Effector memory CD8-positive, alpha-beta T cell (primary cell): ENCODE results near the gene MRPL33.

ENCODE experiments used
- ATAC-seq: fragments of 150-1000 bp; cut with Tn5 transposase; replicated peaks from 2 replicates; pipeline ENCODE4 v1.10.0; 2021; ENCODE audit warnings: mild to moderate bottlenecking, moderate library complexity
- DNase-seq, 3 experiments: peaks; one replicate each; pipeline ENCODE4 v3.0.0; 2021
- H3K27ac Mint-ChIP-seq, 2 donors: one replicate each; pipeline ENCODE4 v1.8.0; 2022; ENCODE audit warnings: mild to moderate bottlenecking in 2 of 2, mixed read lengths in 2 of 2, moderate library complexity in 2 of 2
- H3K27me3 Mint-ChIP-seq, 2 donors: one replicate each; pipeline ENCODE4 v1.8.0; 2022; ENCODE audit warnings: mixed read lengths in 2 of 2
- H3K36me3 Mint-ChIP-seq: one replicate; pipeline ENCODE4 v1.8.0; 2022; ENCODE audit warnings: mild to moderate bottlenecking, moderate library complexity, mixed read lengths; ENCODE audit not compliant: insufficient read depth
- H3K4me1 Mint-ChIP-seq, 2 donors: one replicate each; pipeline ENCODE4 v1.8.0; 2022; ENCODE audit warnings: low read depth in 2 of 2, mixed read lengths in 2 of 2
- H3K4me3 Mint-ChIP-seq, 2 donors: one replicate each; pipeline ENCODE4 v1.8.0; 2022; ENCODE audit warnings: mild to moderate bottlenecking in 2 of 2, mixed read lengths in 2 of 2, moderate library complexity in 2 of 2
- H3K9me3 Mint-ChIP-seq, 2 donors: one replicate each; pipeline ENCODE4 v1.8.0; 2022; ENCODE audit warnings: mixed read lengths in 2 of 2

Gene MRPL33

GRCh38 chr2:27772804-27773203 is 1.3 kb downstream of the MRPL33 start:
- H3K4me1 Mint-ChIP-seq: peaks cover 27 to 48% of the 10 kb centered on the region in 2 donors
- H3K27ac Mint-ChIP-seq: peak overlapping the region; percentile 99 to 100
- ATAC-seq (no peak), DNase-seq (no peak)
- H3K4me3 Mint-ChIP-seq: peak overlapping the region; percentile 51 to 99
- no peaks in the 10 kb centered on the region for H3K9me3 Mint-ChIP-seq
- H3K36me3 Mint-ChIP-seq: peaks cover 28% of the 10 kb centered on the region
- H3K27me3 Mint-ChIP-seq: no peaks in the 10 kb centered on the region

- peak overlapping the region in 1 of 2 donors; percentile 2 for H3K27ac Mint-ChIP-seq
- H3K4me3 Mint-ChIP-seq: peak overlapping the region in 1 of 2 donors; percentile 13
- H3K9me3 Mint-ChIP-seq: no peaks in the 10 kb centered on the region
- H3K4me1 Mint-ChIP-seq: peaks cover 33 to 56% of the 10 kb centered on the region in 2 donors
- no peak for DNase-seq
- no peaks in the 10 kb centered on the region for H3K27me3 Mint-ChIP-seq
- peaks cover 28% of the 10 kb centered on the region for H3K36me3 Mint-ChIP-seq
- ATAC-seq: no peak
Observed at GRCh38 chr2:27773959-27774358, 2.4 kb downstream of the MRPL33 start.

DNA sequence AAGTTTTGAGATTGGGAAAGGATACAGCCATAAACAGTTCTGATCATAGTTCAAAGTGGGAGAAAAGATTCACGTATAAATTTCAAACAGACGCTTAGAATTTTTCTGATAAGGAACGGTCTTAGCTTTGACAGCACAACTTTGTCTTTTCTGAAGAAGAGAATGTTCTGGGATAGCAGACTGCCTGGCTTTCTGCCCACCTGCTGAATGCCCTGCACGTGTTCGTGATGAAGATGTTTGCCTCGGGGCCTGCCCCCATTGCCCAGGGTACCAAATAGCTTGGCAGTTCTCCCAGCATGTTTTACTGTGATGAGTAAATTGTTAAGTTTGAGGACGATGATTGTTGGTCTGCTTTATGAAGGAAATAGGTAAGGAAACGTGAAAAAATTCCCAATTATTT is 4.6 kb downstream of the MRPL33 start:
- ATAC-seq (no peak), DNase-seq (no peak)
- no peaks in the 10 kb centered on the region for H3K9me3 Mint-ChIP-seq
- H3K4me1 Mint-ChIP-seq: peaks cover 33 to 54% of the 10 kb centered on the region in 2 donors
- peaks cover 41% of the 10 kb centered on the region for H3K36me3 Mint-ChIP-seq
- H3K27ac Mint-ChIP-seq: no peak overlapping the region
- H3K27me3 Mint-ChIP-seq: no peaks in the 10 kb centered on the region
- H3K4me3 Mint-ChIP-seq: no peak overlapping the region

DNA sequence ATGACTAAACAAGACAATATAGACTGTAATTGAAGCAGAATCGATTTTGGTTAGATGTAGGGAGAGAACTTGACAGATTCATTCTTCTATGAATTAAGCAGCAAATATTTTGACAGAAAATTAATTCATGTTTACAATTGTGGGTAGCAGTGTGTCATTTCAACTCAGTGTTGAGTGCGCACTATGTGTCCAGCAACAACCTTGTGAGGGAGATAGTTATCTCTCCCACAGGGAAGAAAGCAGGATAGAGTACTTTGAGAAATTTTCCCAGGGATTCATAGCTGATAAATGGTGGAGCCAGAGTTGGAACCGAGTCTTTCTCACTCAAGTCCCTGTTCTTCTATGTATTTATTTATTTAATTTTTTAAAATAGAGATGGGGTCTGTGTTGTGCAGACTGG is 5.2 kb downstream of the MRPL33 start:
- no peak for ATAC-seq
- Mint-ChIP-seq H3K9me3 (no peaks in the 10 kb centered on the region), H3K4me1 (peaks cover 31 to 55% of the 10 kb centered on the region in 2 donors), H3K27me3 (no peaks in the 10 kb centered on the region), H3K36me3 (peaks cover 35% of the 10 kb centered on the region), H3K27ac (no peak overlapping the region), H3K4me3 (no peak overlapping the region)
- no peak for DNase-seq

DNA sequence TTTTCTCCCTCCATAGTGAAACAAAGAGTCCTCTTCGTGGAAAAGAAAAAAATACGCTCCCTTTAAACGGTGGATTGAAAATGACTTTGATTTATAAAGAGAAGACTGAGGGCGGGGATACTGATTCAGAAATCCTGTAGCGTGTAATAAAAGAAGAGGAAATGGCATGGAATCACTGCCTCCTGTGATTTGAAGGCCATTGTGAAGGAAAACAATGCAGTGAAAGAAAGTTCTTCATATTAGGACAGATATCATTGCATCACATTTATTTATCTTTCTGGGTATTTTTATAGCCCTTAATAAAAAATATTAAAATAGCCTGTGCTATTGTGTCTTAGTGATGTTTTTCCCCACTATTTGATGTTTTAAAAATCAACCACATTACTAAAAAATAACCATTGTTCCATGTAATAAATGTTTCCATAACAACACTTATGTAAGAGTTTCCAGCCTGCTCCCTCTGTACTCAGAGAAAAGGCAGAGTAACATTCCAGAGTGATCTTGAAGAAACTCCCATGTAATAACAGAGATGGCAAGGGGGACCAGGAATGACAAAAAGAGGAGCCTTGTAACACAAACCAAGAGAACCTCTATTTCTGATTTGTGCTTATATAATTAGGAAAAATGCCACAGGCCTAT is 8.0 kb downstream of the MRPL33 start:
- DNase-seq (no peak), ATAC-seq (no peak)
- no peaks in the 10 kb centered on the region for H3K27me3 Mint-ChIP-seq
- H3K9me3 Mint-ChIP-seq: no peaks in the 10 kb centered on the region
- peak overlapping the region; percentile 46 to 85 for H3K27ac Mint-ChIP-seq
- H3K4me1 Mint-ChIP-seq: peaks cover 12 to 32% of the 10 kb centered on the region in 2 donors
- no peak overlapping the region for H3K4me3 Mint-ChIP-seq
- H3K36me3 Mint-ChIP-seq: peaks cover 29% of the 10 kb centered on the region

- ATAC-seq (no peak), DNase-seq (no peak)
- Mint-ChIP-seq H3K4me1 (peaks cover 7 to 18% of the 10 kb centered on the region in 2 donors), H3K27me3 (no peaks in the 10 kb centered on the region), H3K9me3 (no peaks in the 10 kb centered on the region), H3K27ac (no peak overlapping the region), H3K4me3 (no peak overlapping the region), H3K36me3 (peaks cover 20% of the 10 kb centered on the region)
Observed at GRCh38 chr2:27781496-27781895, 10.0 kb downstream of the MRPL33 start.

GRCh38 chr2:27782701-27783100 is 11.2 kb downstream of the MRPL33 start:
- Mint-ChIP-seq H3K27me3 (no peaks in the 10 kb centered on the region), H3K36me3 (peaks cover 13% of the 10 kb centered on the region), H3K9me3 (no peaks in the 10 kb centered on the region), H3K27ac (no peak overlapping the region), H3K4me1 (peaks cover 7 to 13% of the 10 kb centered on the region in 2 donors), H3K4me3 (no peak overlapping the region)
- DNase-seq (no peak), ATAC-seq (no peak)

DNA sequence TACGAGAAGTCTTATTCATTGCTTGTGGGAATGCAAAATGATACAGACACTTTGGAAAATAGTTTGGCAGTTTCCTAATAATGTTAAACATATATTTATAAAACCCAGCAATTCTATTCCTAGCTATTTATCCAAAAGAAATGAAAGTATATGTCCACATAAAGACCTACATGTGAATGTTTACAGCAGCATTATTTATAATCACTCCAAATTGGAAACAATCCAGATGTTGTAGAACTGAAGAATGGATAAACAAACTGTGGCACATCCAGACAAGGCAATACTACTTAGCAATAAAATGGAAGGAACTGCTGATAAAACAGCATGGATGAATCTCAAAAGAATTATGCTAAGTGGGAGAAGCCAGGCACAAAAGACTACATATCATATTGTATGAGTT is 19.3 kb downstream of the MRPL33 start:
- no peak overlapping the region for H3K4me3 Mint-ChIP-seq
- H3K27ac Mint-ChIP-seq: no peak overlapping the region
- H3K27me3 Mint-ChIP-seq: no peaks in the 10 kb centered on the region
- H3K4me1 Mint-ChIP-seq: peaks cover 0 to 2% of the 10 kb centered on the region in 2 donors
- H3K36me3 Mint-ChIP-seq: no peaks in the 10 kb centered on the region
- no peak for DNase-seq
- no peaks in the 10 kb centered on the region for H3K9me3 Mint-ChIP-seq
- no peak for ATAC-seq

DNA sequence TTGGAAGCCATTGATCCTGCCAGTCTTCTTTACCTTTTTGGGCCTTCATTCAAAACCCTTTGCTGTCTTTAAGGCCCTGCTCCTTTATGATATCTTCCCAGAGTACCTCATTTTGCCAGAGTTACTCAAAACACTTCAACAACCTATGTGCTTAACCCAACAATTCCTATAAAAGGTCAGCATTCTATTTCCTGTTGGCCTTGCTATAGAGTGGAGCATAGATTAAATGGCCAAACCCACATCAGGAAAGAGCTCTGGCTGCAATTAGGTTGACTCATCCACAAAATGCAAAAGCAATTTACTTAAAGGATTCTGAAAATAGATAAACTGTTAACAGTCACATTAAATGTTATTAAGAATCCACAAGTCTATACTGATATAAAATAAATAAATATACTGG is 21.2 kb downstream of the MRPL33 start:
- no peak overlapping the region for H3K4me3 Mint-ChIP-seq
- ATAC-seq (no peak), DNase-seq (no peak)
- H3K27ac Mint-ChIP-seq: no peak overlapping the region
- no peaks in the 10 kb centered on the region for H3K9me3 Mint-ChIP-seq
- H3K4me1 Mint-ChIP-seq: peaks cover 0 to 6% of the 10 kb centered on the region in 2 donors
- H3K27me3 Mint-ChIP-seq: no peaks in the 10 kb centered on the region
- peaks cover 2% of the 10 kb centered on the region for H3K36me3 Mint-ChIP-seq

- H3K9me3 Mint-ChIP-seq: no peaks in the 10 kb centered on the region
- H3K27ac Mint-ChIP-seq: peak overlapping the region in 1 of 2 donors; percentile 49
- DNase-seq: no peak
- ATAC-seq: no peak
- peaks cover 0 to 6% of the 10 kb centered on the region in 2 donors for H3K4me1 Mint-ChIP-seq
- peaks cover 2% of the 10 kb centered on the region for H3K36me3 Mint-ChIP-seq
- no peaks in the 10 kb centered on the region for H3K27me3 Mint-ChIP-seq
- no peak overlapping the region for H3K4me3 Mint-ChIP-seq
Observed at GRCh38 chr2:27795093-27795834, 23.7 kb downstream of the MRPL33 start.

DNA sequence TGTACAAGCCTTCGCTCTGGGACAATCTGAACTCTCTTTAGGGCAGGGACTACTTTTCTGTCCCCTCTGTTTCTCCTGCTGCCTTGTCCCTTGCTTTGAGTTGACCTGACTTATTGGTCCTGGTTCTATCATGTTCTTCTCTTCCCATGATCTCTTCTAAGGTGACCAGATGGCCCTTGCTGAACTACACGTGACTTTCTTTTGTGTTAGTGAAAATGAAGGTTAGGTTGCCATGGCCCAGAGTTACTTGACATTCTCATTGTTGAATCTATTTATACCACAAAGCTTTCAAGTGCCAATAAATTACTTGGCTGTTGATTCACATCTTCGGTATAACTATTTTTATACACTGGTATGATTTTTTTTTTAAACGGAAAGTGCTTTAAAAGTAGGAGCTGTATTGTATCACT is 24.4 kb downstream of the MRPL33 start:
- peaks cover 0 to 6% of the 10 kb centered on the region in 2 donors for H3K4me1 Mint-ChIP-seq
- H3K4me3 Mint-ChIP-seq: no peak overlapping the region
- ATAC-seq (no peak), DNase-seq (no peak)
- peaks cover 2% of the 10 kb centered on the region for H3K36me3 Mint-ChIP-seq
- no peaks in the 10 kb centered on the region for H3K27me3 Mint-ChIP-seq
- no peaks in the 10 kb centered on the region for H3K9me3 Mint-ChIP-seq
- peak overlapping the region in 1 of 2 donors; percentile 49 for H3K27ac Mint-ChIP-seq

- Mint-ChIP-seq H3K9me3 (no peaks in the 10 kb centered on the region), H3K27me3 (no peaks in the 10 kb centered on the region), H3K4me1 (peaks cover 0 to 6% of the 10 kb centered on the region in 2 donors), H3K27ac (no peak overlapping the region), H3K4me3 (no peak overlapping the region), H3K36me3 (peaks cover 2% of the 10 kb centered on the region)
- no peak for ATAC-seq
- DNase-seq: no peak
Observed at GRCh38 chr2:27796791-27797765, 25.6 kb downstream of the MRPL33 start.

DNA sequence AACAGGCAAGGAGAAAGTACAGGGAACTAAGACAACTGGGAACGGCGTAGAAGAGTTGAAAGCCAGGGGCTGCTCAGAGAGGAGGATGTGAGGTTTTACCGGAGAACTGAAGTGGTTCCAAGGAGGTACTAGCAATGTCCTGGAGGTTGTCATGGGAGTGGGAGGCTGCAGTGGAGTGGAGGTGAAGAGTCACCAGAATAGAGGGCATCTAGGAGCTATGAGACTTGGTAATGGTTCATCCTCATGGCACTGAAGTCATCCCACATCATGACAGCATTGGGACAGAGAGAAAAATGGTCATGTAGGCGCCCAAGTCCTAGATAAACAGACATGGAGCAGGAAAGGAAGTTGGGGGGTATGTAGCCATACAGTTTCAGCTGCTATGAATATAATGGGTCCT is 26.3 kb downstream of the MRPL33 start:
- ATAC-seq (no peak), DNase-seq (no peak)
- Mint-ChIP-seq H3K4me1 (peaks cover 0 to 6% of the 10 kb centered on the region in 2 donors), H3K27ac (no peak overlapping the region), H3K36me3 (peaks cover 2% of the 10 kb centered on the region), H3K9me3 (no peaks in the 10 kb centered on the region), H3K27me3 (no peaks in the 10 kb centered on the region), H3K4me3 (no peak overlapping the region)
